HEK293T (cell line): ENCODE measurements around the gene GPR25.

Experiments used
- CTCF ChIA-PET: fragments of 350-600 bp; formaldehyde crosslinking; extraction: SDS; loops from one replicate; lab custom pipeline; 2021; ENCODE audit warnings: antibody characterized with exemption, inconsistent platforms; lab: Yijun Ruan, JAX
- POLR2A ChIA-PET: fragments of 350-600 bp; formaldehyde crosslinking; extraction: SDS; loops from one replicate; lab custom pipeline; 2020; ENCODE audit warnings: antibody characterized with exemption, inconsistent platforms; lab: Yijun Ruan, JAX
- DNase-seq: peaks from one replicate; pipeline ENCODE4 v3.0.0; 2012; ENCODE audit warnings: mixed read lengths; ENCODE audit errors: extremely low spot score
- ARNT ChIP-seq: fragments of 450-650 bp; IDR thresholded peaks from 2 replicates; pipeline ENCODE4 v1.6.1; 2017; ENCODE audit warnings: mild to moderate bottlenecking
- BHLHE40 ChIP-seq: fragments of 450-650 bp; IDR thresholded peaks from 2 replicates; pipeline ENCODE4 v1.6.1; 2016; ENCODE audit warnings: mild to moderate bottlenecking, moderate library complexity, borderline replicate concordance
- CTBP1 ChIP-seq: fragments of 450-650 bp; IDR thresholded peaks from 2 replicates; pipeline ENCODE4 v1.6.1; 2016; ENCODE audit warnings: borderline replicate concordance
- ELF4 ChIP-seq: fragments of 450-650 bp; IDR thresholded peaks from 2 replicates; pipeline ENCODE4 v1.6.1; 2017; ENCODE audit warnings: antibody characterized with exemption
- FOXA1 ChIP-seq: fragments of 450-650 bp; IDR thresholded peaks from 2 replicates; pipeline ENCODE4 v1.6.1; 2016; ENCODE audit warnings: mild to moderate bottlenecking
- FOXK2 ChIP-seq: fragments of 450-650 bp; IDR thresholded peaks from 2 replicates; pipeline ENCODE4 v1.6.1; 2016; ENCODE audit warnings: mild to moderate bottlenecking
- FOXM1 ChIP-seq: fragments of 450-650 bp; IDR thresholded peaks from 2 replicates; pipeline ENCODE4 v1.6.1; 2017; ENCODE audit warnings: mild to moderate bottlenecking, borderline replicate concordance
- HDGF ChIP-seq: fragments of 450-650 bp; IDR thresholded peaks from 2 replicates; pipeline ENCODE4 v1.6.1; 2017; ENCODE audit warnings: antibody characterized with exemption, borderline replicate concordance
- L3MBTL2 ChIP-seq: fragments of 450-650 bp; conservative IDR thresholded peaks from 2 replicates; pipeline ENCODE4 v1.6.1; 2016; ENCODE audit warnings: mild to moderate bottlenecking
- LEF1 ChIP-seq: fragments of 450-650 bp; IDR thresholded peaks from 2 replicates; pipeline ENCODE4 v1.6.1; 2017; ENCODE audit warnings: mild to moderate bottlenecking, borderline replicate concordance
- NFRKB ChIP-seq: fragments of 450-650 bp; IDR thresholded peaks from 2 replicates; pipeline ENCODE4 v1.6.1; 2016; ENCODE audit warnings: mild to moderate bottlenecking, moderate library complexity
- PKNOX1 ChIP-seq: fragments of 450-650 bp; IDR thresholded peaks from 2 replicates; pipeline ENCODE4 v1.6.1; 2016
- SP1 ChIP-seq: fragments of 450-650 bp; IDR thresholded peaks from 2 replicates; pipeline ENCODE4 v1.6.1; 2017
- SUZ12 ChIP-seq: fragments of 450-650 bp; IDR thresholded peaks from 2 replicates; pipeline ENCODE4 v1.6.1; 2016; ENCODE audit warnings: mild to moderate bottlenecking
- TARDBP ChIP-seq: fragments of 450-650 bp; IDR thresholded peaks from 2 replicates; pipeline ENCODE4 v1.6.1; 2016
- ZNF384 ChIP-seq: fragments of 450-650 bp; IDR thresholded peaks from 2 replicates; pipeline ENCODE4 v1.6.1; 2016

The GPR25 gene

GRCh38 chr1:200885623-200886402, 13.0 kb downstream of the GPR25 start:
- POLR2A ChIA-PET: no interaction called here
- TF ChIP-seq LEF1 (no peak), L3MBTL2 (no peak), PKNOX1 (no peak), FOXM1 (no peak), NFRKB (no peak), BHLHE40 (no peak), FOXA1 (no peak), CTBP1 (no peak), FOXK2 (no peak), SUZ12 (no peak), ELF4 (no peak), ZNF384 (no peak), ARNT (no peak), HDGF (no peak), TARDBP (no peak)
- DNase-seq: no peak
- CTCF ChIA-PET: no interaction called here

- ChIA-PET CTCF (no interaction called here), POLR2A (no interaction called here)
- DNase-seq: no peak
- no peak for TF ChIP-seq CTBP1
- no peak for TF ChIP-seq PKNOX1
- TF ChIP-seq L3MBTL2: no peak
- no peak for TF ChIP-seq SUZ12
- TF ChIP-seq FOXK2: no peak
- no peak for TF ChIP-seq ELF4
- TF ChIP-seq SP1: no peak
- no peak for TF ChIP-seq TARDBP
- TF ChIP-seq ARNT: no peak
- TF ChIP-seq NFRKB: no peak
- no peak for TF ChIP-seq FOXA1
- no peak for TF ChIP-seq ZNF384
- TF ChIP-seq BHLHE40: no peak
- no peak for TF ChIP-seq HDGF
- TF ChIP-seq FOXM1: no peak
- no peak for TF ChIP-seq LEF1
These were observed 13.8 kb downstream of the GPR25 start for GRCh38 chr1:200886594-200886993.

GRCh38 chr1:200887036-200887435, 14.3 kb downstream of the GPR25 start:
- CTCF ChIA-PET: no interaction called here

GRCh38 chr1:200887772-200888348, 15.1 kb downstream of the GPR25 start:
- CTCF ChIA-PET: no interaction called here
- TF ChIP-seq BHLHE40 (no peak), FOXM1 (no peak), CTBP1 (no peak), ELF4 (no peak)
- POLR2A ChIA-PET: interaction anchor here (0.8 kb wide), 1 partner anchor 11 kb away, joined by 3 read pairs; no protein-coding TSS in a partner anchor
- no peak for DNase-seq

More at GRCh38 chr1:200887036-200887435, 14.3 kb downstream of the GPR25 start:
- POLR2A ChIA-PET: no interaction called here
- DNase-seq: no peak
- TF ChIP-seq TARDBP (no peak), CTBP1 (no peak), NFRKB (no peak), ZNF384 (no peak), PKNOX1 (no peak), HDGF (no peak)

GRCh38 chr1:200888349-200888838, 15.6 kb downstream of the GPR25 start:
- CTCF ChIA-PET: no interaction called here
- no peak for TF ChIP-seq FOXM1
- TF ChIP-seq BHLHE40: no peak
- TF ChIP-seq FOXA1: no peak
- TF ChIP-seq HDGF: no peak
- no peak for TF ChIP-seq SP1
- no peak for TF ChIP-seq LEF1
- TF ChIP-seq L3MBTL2: no peak
- TF ChIP-seq PKNOX1: no peak
- TF ChIP-seq CTBP1: no peak
- TF ChIP-seq FOXK2: no peak
- no peak for TF ChIP-seq TARDBP
- POLR2A ChIA-PET: interaction anchor here (0.8 kb wide), 1 partner anchor 11 kb away, joined by 3 read pairs; no protein-coding TSS in a partner anchor
- no peak for DNase-seq
